Measurements from ENCODE around the gene RAB36.

DNA sequence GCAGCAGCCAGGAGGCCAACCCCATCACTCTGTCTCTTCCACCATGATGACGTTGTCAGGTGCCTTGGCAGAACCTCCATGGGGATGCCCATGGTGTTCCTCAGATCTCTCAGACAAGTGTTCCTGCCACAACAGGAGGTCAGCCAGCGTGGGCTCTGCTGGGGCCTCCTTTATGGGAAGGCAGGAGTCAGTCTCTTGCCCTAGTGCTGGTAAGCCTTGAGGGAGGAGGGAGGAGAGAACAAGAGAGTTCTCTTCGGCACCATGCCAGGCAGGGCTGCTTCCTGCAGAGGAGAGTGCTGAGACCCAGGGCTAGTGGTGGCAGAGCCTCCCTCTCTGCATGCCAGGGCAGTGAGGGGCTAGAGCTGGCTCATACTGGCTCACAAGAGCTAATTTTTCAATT is 42.5 kb upstream of the RAB36 start:
- no peak for TF ChIP-seq POLR2A (IDR thresholded peaks at IDR 0.05)
- TF ChIP-seq, protein P1, sequence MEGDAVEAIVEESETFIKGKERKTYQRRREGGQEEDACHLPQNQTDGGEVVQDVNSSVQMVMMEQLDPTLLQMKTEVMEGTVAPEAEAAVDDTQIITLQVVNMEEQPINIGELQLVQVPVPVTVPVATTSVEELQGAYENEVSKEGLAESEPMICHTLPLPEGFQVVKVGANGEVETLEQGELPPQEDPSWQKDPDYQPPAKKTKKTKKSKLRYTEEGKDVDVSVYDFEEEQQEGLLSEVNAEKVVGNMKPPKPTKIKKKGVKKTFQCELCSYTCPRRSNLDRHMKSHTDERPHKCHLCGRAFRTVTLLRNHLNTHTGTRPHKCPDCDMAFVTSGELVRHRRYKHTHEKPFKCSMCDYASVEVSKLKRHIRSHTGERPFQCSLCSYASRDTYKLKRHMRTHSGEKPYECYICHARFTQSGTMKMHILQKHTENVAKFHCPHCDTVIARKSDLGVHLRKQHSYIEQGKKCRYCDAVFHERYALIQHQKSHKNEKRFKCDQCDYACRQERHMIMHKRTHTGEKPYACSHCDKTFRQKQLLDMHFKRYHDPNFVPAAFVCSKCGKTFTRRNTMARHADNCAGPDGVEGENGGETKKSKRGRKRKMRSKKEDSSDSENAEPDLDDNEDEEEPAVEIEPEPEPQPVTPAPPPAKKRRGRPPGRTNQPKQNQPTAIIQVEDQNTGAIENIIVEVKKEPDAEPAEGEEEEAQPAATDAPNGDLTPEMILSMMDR (IDR thresholded peaks at IDR 0.05) = no peak

Data from lower leg skin (tissue), 3 donors.